ENCODE data around the gene IRS2.

Gene IRS2

GRCh38 chr13:109787135-109787954 is 962 bp upstream of the IRS2 start:
- H3K4me3 ChIP-seq (ENCODE audit: low read depth, low read length) = peak overlapping the region; percentile 77
- TF ChIP-seq CTCF (IDR thresholded peaks at IDR 0.05; ENCODE audit: low read depth, low read length) = no peak

GRCh38 chr13:109785892-109786450 is 412 bp downstream of the IRS2 start:
- peak overlapping the region; percentile 58 for H3K4me3 ChIP-seq (ENCODE audit: low read depth, low read length)
- TF ChIP-seq CTCF (IDR thresholded peaks at IDR 0.05; ENCODE audit: low read depth, low read length) = no peak

- TF ChIP-seq CTCF (IDR thresholded peaks at IDR 0.05; ENCODE audit: low read depth, low read length) = no peak
These were observed 1.1 kb downstream of the IRS2 start for GRCh38 chr13:109785141-109785891.

GRCh38 chr13:109784590-109785140 is 1.7 kb downstream of the IRS2 start:
- TF ChIP-seq CTCF (IDR thresholded peaks at IDR 0.05; ENCODE audit: low read depth, low read length) = peak; percentile 20; the same call in 1 of the 2 replicates
- H3K4me3 ChIP-seq (ENCODE audit: low read depth, low read length) = peak overlapping the region; percentile 58

More at GRCh38 chr13:109785141-109785891, 1.1 kb downstream of the IRS2 start:
- H3K4me3 ChIP-seq (ENCODE audit: low read depth, low read length) = peak overlapping the region; percentile 58

GRCh38 chr13:109783815-109784589 is 2.4 kb downstream of the IRS2 start:
- TF ChIP-seq CTCF (IDR thresholded peaks at IDR 0.05; ENCODE audit: low read depth, low read length) = no peak
- H3K4me3 ChIP-seq (ENCODE audit: low read depth, low read length) = peak overlapping the region; percentile 48

- H3K4me3 ChIP-seq (ENCODE audit: low read depth, low read length) = no peak overlapping the region
- TF ChIP-seq CTCF (IDR thresholded peaks at IDR 0.05; ENCODE audit: low read depth, low read length) = no peak
These were observed 3.0 kb downstream of the IRS2 start for GRCh38 chr13:109783447-109783814.
